Endothelial cell of umbilical vein (primary cell): ENCODE results near the gene SEPTIN5. TPM values are rescaled to one million over a fixed set of nuclear protein-coding genes. Genes with fewer than 3 reads are reported as not detected.

Experiments
- BruUV-seq: library from RNA; stranded (reverse); fragments of 400-500 nt; replicated peaks from 2 replicates; lab custom pipeline; 2021; lab: Mats Ljungman, UMichigan
- CTCF ChIA-PET: fragments of 300-600, 350-600 bp; sonication (Branson Sonifier 250); formaldehyde crosslinking; loops from one replicate; lab custom pipeline; 2021; ENCODE audit warnings: antibody characterized with exemption, inconsistent platforms; lab: Charles Lee
- POLR2A ChIA-PET: fragments of 300-600, 350-600 bp; sonication (Branson Sonifier 250); formaldehyde crosslinking; loops from one replicate; lab custom pipeline; 2021; ENCODE audit warnings: antibody characterized with exemption, inconsistent platforms; lab: Charles Lee
- DNase-seq: peaks from one replicate; pipeline ENCODE4 v3.0.0-alpha.2; 2011; ENCODE audit warnings: low read depth, low spot score
- FAIRE-seq: peaks from 2 replicates; lab custom pipeline; 2011; peaks lifted over from hg19 to GRCh38; lab: Jason Lieb, UNC
- H2AFZ ChIP-seq: 2 replicates; pipeline ENCODE4 v1.6.0; 2012; ENCODE audit warnings: low read depth, low read length, control low read depth, inconsistent platforms
- H3K27ac ChIP-seq: 2 replicates; pipeline ENCODE4 v1.5.1; 2011; ENCODE audit warnings: low read depth, mild to moderate bottlenecking, control low read depth, low read length, moderate library complexity; ENCODE audit not compliant: insufficient read depth
- H3K27me3 ChIP-seq, 2 experiments: 2 replicates each; pipeline versions ENCODE4 v1.6.0 to v1.6.1; 2011; ENCODE audit warnings: low read length in 2 of 2, mixed read lengths in 1 of 2; ENCODE audit not compliant: control insufficient read depth in 2 of 2, insufficient read depth in 2 of 2
- H3K36me3 ChIP-seq, 2 experiments: 2 replicates in 1 of 2; 3 replicates in 1 of 2; pipeline ENCODE4 v1.5.1; 2011; ENCODE audit warnings: low read length in 2 of 2, mild to moderate bottlenecking in 1 of 2, moderate library complexity in 1 of 2; ENCODE audit not compliant: control insufficient read depth in 2 of 2, insufficient read depth in 2 of 2; ENCODE audit errors: extremely low read depth in 1 of 2
- H3K4me1 ChIP-seq: 3 replicates; pipeline ENCODE4 v1.5.1; 2011; ENCODE audit warnings: mild to moderate bottlenecking, low read length; ENCODE audit not compliant: control insufficient read depth, insufficient read depth; ENCODE audit errors: extremely low read depth
- H3K4me2 ChIP-seq: 2 replicates; pipeline ENCODE4 v1.6.1; 2011; ENCODE audit warnings: low read length, control low read depth, mixed read lengths; ENCODE audit not compliant: insufficient read depth
- H3K4me3 ChIP-seq, 3 experiments: fragments of 200-600 bp in 1 of 3; sonication (generic), shearing (Covaris generic) in 1 of 3; replicated peaks in 1 of 3; 2 replicates each; pipeline ENCODE4 v1.5.1; 2011 to 2016; ENCODE audit warnings: control low read depth in 3 of 3, low read length in 3 of 3, mild to moderate bottlenecking in 2 of 3, inconsistent platforms in 1 of 3, low read depth in 1 of 3, moderate library complexity in 1 of 3; ENCODE audit not compliant: insufficient read depth in 1 of 3
- H3K79me2 ChIP-seq: 2 replicates; pipeline ENCODE4 v1.6.0; 2012; ENCODE audit warnings: low read length, inconsistent platforms; ENCODE audit not compliant: control insufficient read depth, insufficient read depth
- H3K9ac ChIP-seq: replicated peaks from 2 replicates; pipeline ENCODE3; 2011; ENCODE audit warnings: low read length, control low read depth; ENCODE audit not compliant: insufficient read depth; ENCODE audit errors: extremely low read depth
- H3K9me1 ChIP-seq: replicated peaks from 3 replicates; pipeline ENCODE4 v1.6.0; 2011; ENCODE audit warnings: mild to moderate bottlenecking, low read length; ENCODE audit not compliant: control insufficient read depth, insufficient read depth; ENCODE audit errors: extremely low read depth
- H3K9me3 ChIP-seq: replicated peaks from 2 replicates; pipeline ENCODE4 v1.5.1; 2012; ENCODE audit warnings: low read length, inconsistent platforms; ENCODE audit not compliant: control insufficient read depth, insufficient read depth
- H4K20me1 ChIP-seq: replicated peaks from 2 replicates; pipeline ENCODE3; 2011; ENCODE audit warnings: mild to moderate bottlenecking, low read length; ENCODE audit not compliant: control insufficient read depth, insufficient read depth; ENCODE audit errors: extremely low read depth
- EZH2 ChIP-seq: IDR thresholded peaks from 2 replicates; pipeline ENCODE4 v1.6.1; 2012; ENCODE audit warnings: borderline replicate concordance, low read depth, mild to moderate bottlenecking, moderate library complexity, low read length, inconsistent platforms; ENCODE audit not compliant: severe bottlenecking
- FOS ChIP-seq: IDR thresholded peaks from 2 replicates; pipeline ENCODE4 v1.6.1; 2011; ENCODE audit warnings: mild to moderate bottlenecking, low read length, moderate library complexity, borderline replicate concordance; ENCODE audit not compliant: insufficient read depth
- GATA2 ChIP-seq: IDR thresholded peaks from 2 replicates; pipeline ENCODE4 v1.7.0; 2011; ENCODE audit warnings: low read depth, mild to moderate bottlenecking, moderate library complexity, mixed read lengths, low read length; ENCODE audit not compliant: insufficient read length, insufficient read depth
- MYC ChIP-seq: IDR thresholded peaks from one replicate; pipeline ENCODE4 v1.6.1; 2011; ENCODE audit warnings: mild to moderate bottlenecking, low read depth, low read length
- POLR2A ChIP-seq: IDR thresholded peaks from 2 replicates; pipeline ENCODE4 v1.6.1; 2012; ENCODE audit warnings: low read depth, mild to moderate bottlenecking, control low read depth, low read length
- POLR2AphosphoS5 ChIP-seq: IDR thresholded peaks from 2 replicates; pipeline ENCODE4 v1.6.1; 2012; ENCODE audit warnings: low read depth, mild to moderate bottlenecking, control low read depth, low read length, moderate library complexity; ENCODE audit not compliant: insufficient read depth
- dilution Hi-C: fragments of 300-500 bp; cut with MboI; formaldehyde crosslinking; loops from one replicate; pipeline ENCODE4 v1.15.0; 2019; ENCODE audit warnings: low sequenced_read_pairs; ENCODE audit not compliant: extremely low pct_ligation_motif_present
- intact Hi-C: fragments of 100-400 bp; cut with micrococcal nuclease; formaldehyde crosslinking; loops from one replicate; pipeline ENCODE4 v1.10.0; 2022
- polyA plus RNA-seq, 4 experiments: library from polyadenylated mRNA; depleted of rRNA in 3 of 4; stranded (reverse) in 3 of 4; unstranded in 1 of 4; fragments of >200 nt; gene quantifications; 2 replicates each; pipeline versions ENCODE4 v1.2.1 to v1.2.3, GENCODE V29; 2011 to 2012; ENCODE audit warnings: missing spikeins in 1 of 4
- total RNA-seq: library from RNA; stranded (reverse); gene quantifications from 2 replicates; pipeline ENCODE4 v1.2.3, GENCODE V29; 2021
- TF ChIP-seq, protein P1 (sequence below), 2 donors: IDR thresholded peaks; 1 replicate in 1 of 2; 2 replicates in 1 of 2; pipeline ENCODE4 v1.5.1; 2011; ENCODE audit warnings: low read length in 2 of 2, mild to moderate bottlenecking in 2 of 2, moderate library complexity in 2 of 2, control low read depth in 1 of 2, inconsistent platforms in 1 of 2, low read depth in 1 of 2; ENCODE audit not compliant: insufficient read depth in 1 of 2; ENCODE audit errors: extremely low read depth in 1 of 2
- TF ChIP-seq, protein P2 (sequence below): IDR thresholded peaks from 2 replicates; pipeline ENCODE4 v1.6.1; 2011; ENCODE audit not compliant: insufficient read depth, insufficient read length

Gene SEPTIN5
- total and polyA plus RNA-seq, 2 donors (not counting 3 experiments of a cell fraction or from before 2014, with no cell fraction given), result 31.1 to 35.8 TPM

DNA sequence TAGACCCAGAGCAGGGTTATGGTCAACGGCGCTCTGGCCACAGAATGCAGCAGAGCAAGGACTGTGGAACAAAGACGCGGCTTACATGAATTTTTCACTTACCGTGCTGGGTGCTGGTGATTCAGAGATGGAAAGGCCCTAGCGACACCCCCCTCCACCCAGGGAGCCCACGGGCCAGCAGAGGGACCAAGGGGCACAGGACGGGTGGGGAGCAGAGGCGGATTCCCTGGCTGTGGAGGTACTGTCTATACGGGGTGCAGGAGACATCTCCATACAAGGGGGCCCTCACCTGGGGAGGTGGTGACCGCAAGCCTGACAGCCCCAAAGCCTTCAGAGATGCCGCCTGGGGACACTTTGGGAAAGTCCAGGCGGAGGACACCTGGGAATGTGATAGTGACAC, 1.1 kb upstream of the SEPTIN5 start:
- no peak for FAIRE-seq
- ChIA-PET POLR2A (no interaction called here), CTCF (no interaction called here)
- intact Hi-C loops, result loop anchor here (10.0 kb wide), 1 partner anchor 238 kb away; the partner anchor contains the start of genes CDC45 and UFD1
- Histone ChIP-seq H3K4me2 (no peak overlapping the region), H4K20me1 (no peaks in the 10 kb centered on the region), H2AFZ (no peak overlapping the region), H3K9ac (no peak overlapping the region), H3K9me3 (no peaks in the 10 kb centered on the region), H3K79me2 (no peaks in the 10 kb centered on the region), H3K9me1 (no peaks in the 10 kb centered on the region), H3K36me3 (no peaks in the 10 kb centered on the region), H3K4me1 (peaks cover 13% of the 10 kb centered on the region), H3K27me3 (no peaks in the 10 kb centered on the region), H3K4me3 (no peak overlapping the region), H3K27ac (no peak overlapping the region)
- no peak for DNase-seq
- dilution Hi-C loops, result no loop called here
- TF ChIP-seq, protein P1, sequence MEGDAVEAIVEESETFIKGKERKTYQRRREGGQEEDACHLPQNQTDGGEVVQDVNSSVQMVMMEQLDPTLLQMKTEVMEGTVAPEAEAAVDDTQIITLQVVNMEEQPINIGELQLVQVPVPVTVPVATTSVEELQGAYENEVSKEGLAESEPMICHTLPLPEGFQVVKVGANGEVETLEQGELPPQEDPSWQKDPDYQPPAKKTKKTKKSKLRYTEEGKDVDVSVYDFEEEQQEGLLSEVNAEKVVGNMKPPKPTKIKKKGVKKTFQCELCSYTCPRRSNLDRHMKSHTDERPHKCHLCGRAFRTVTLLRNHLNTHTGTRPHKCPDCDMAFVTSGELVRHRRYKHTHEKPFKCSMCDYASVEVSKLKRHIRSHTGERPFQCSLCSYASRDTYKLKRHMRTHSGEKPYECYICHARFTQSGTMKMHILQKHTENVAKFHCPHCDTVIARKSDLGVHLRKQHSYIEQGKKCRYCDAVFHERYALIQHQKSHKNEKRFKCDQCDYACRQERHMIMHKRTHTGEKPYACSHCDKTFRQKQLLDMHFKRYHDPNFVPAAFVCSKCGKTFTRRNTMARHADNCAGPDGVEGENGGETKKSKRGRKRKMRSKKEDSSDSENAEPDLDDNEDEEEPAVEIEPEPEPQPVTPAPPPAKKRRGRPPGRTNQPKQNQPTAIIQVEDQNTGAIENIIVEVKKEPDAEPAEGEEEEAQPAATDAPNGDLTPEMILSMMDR (IDR thresholded peaks at IDR 0.05; ENCODE audit: extremely low read depth in 1 of 2, insufficient read depth in 1 of 2, low read depth in 1 of 2, low read length in 2 of 2), result no peak
- TF ChIP-seq POLR2AphosphoS5 (no peak), EZH2 (no peak), FOS (no peak), GATA2 (no peak), MYC (no peak), POLR2A (no peak)
- TF ChIP-seq, protein P2, sequence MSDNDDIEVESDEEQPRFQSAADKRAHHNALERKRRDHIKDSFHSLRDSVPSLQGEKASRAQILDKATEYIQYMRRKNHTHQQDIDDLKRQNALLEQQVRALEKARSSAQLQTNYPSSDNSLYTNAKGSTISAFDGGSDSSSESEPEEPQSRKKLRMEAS, result no peak
- no TSS peak for BruUV-seq
